ENCODE measurements around the gene SNX25. TPM values are rescaled to one million over a fixed set of nuclear protein-coding genes. Genes with fewer than 3 reads are reported as not detected.

Gene SNX25
- total RNA-seq, 1 experiment from 2014 or later, result 8.3 TPM

GRCh38 chr4:185411849-185412248, 202.5 kb downstream of the SNX25 start:
- no peak for DNase-seq (ENCODE audit: low spot score)

- no peak for DNase-seq (ENCODE audit: low spot score)
Observed at GRCh38 chr4:185412412-185412811, 203.0 kb downstream of the SNX25 start.

Other genes with a start within 250 kb of the SNX25 start
- gene HELT, start 191.1 kb upstream of the SNX25 start, total RNA-seq (2014; rRNA removed; shearing (Covaris generic)), result not detected in 2 replicates
- 9.9 and 12.8 TPM in 2 replicates for gene SLC25A4, start 66.3 kb upstream of the SNX25 start, total RNA-seq (2014; rRNA removed; shearing (Covaris generic))
- gene CFAP97, start 5.6 kb upstream of the SNX25 start, total RNA-seq (2014; rRNA removed; shearing (Covaris generic)), result 17.6 and 27.7 TPM in 2 replicates
- 0.35 and 0.39 TPM in 2 replicates for gene LRP2BP, start 186.3 kb downstream of the SNX25 start, total RNA-seq (2014; rRNA removed; shearing (Covaris generic))
- gene ANKRD37, start 187.2 kb downstream of the SNX25 start, total RNA-seq (2014; rRNA removed; shearing (Covaris generic)), result 6.4 and 9.5 TPM in 2 replicates
- 38.9 and 39.7 TPM in 2 replicates for gene UFSP2, start 216.4 kb downstream of the SNX25 start, total RNA-seq (2014; rRNA removed; shearing (Covaris generic))